Germinal center (tissue), 1 donor: ENCODE data around the gene OR8D2.
"Not testable (repeated sequence)": the region's sequence is repeated elsewhere in the genome, so short reads cannot be mapped to it uniquely, and the experiment has no call there.

ENCODE experiments used
- DNase-seq: peaks from one replicate; pipeline ENCODE4 v3.0.0; 2012; ENCODE audit warnings: mixed read lengths, low spot score

The OR8D2 gene

DNA sequence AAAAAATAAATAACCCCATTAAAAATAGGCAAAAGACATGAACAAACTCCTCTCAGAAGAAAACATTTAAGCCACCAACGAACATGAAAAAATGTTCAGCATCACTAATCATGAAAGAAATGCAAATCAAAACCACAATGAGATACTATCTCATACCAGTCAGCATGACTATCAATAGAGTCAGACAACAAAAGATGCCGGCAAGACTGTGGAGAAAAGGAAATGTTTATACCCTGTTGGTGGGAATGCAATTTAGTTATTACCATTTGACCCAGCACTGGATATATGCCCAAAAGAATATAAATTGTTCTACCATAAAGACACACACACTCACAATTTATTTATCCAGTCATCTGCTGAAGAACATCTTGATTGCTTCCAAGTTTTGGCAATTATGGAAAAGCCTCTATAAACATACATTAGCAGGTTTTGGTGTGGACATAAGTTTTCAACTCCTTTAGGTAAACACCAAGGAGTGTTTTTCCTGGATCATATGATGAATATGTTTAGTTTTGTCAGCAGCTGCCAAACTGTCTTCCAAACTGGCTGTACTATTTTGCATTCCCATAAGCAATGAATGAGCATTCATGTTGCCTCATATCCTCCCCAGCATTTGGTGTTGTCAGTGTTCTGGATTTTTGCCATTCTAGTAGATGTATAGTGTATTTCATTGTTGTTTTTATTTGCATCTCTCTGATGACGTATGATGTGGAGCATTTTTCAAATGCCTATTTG, 34.2 kb downstream of the OR8D2 start:
- DNase-seq, result no peak

DNA sequence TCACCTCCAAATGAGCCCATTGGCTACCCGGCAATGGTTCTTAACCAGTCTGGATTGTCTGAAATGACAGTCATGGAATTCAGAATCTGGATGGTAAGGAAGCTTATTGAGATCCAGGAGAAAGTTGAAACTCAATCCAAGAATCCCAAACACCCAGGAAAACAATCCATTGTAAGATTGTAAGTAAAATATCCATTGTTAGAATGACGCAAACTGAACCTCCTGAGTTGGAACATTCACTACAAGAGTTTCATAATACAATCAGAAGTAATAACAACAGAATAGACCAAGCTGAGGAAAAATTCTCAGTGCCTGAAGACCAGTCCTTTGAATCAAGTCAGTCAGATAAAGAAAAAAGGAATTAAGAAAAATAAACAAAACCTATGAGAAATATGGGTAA, 41.7 kb downstream of the OR8D2 start:
- no peak for DNase-seq

DNA sequence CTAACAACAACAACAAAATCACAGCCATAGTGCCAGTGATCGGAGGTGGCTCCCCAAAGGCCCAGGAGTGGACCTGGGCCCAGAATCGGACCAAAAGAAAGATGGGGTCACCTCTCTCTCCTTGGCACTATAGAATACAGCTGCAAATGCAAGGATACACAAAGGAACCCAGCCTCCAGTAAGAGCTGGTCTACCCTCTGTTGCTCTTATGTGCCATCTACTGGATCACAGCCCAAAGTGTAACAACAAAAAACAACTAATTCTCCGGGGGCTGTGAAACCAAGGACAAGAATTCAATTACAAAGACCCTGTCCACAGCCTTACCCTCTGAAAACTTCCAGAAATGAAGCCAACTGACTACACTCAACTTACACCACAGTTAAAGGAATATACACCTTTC, 42.2 kb downstream of the OR8D2 start:
- DNase-seq, result no peak

DNA sequence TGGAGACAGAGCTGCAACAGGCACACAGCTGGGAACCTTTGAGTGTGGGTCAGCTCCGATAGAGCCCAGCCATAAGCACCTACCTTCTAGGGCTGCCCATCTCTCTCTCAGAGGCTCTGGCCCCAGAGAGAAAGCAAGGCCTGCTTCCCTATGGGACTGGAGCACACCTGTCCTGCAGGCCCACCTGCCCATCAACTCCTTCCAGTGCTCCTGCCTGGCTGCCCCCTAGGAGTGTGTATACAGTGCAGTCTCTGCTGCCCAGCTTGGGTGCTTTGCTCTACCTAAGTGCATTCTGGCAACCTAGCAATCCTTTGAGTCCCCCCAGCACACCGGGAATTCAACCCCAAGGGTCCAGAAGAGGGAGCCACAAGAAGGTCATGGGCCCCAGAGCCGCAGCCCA, 42.8 kb downstream of the OR8D2 start:
- no peak for DNase-seq

DNA sequence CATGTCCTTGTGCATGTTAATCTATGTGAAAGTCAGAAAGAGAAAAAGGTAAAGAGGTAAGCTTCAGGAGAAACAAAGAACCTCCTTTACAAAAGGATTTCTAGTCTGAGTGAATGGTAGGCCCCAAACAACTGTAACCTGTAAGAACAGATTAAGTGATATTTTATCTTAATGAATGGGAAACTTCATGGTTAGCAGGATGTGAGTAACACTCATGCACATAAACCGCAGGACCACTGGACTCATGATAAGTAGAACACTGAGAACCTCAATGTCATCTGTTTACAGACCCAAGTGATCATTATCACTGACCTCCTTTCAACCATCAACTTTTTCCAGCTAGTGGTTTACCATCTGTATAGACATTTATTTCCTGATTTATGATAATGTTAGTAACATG, 43.9 kb downstream of the OR8D2 start:
- DNase-seq, result no peak

DNA sequence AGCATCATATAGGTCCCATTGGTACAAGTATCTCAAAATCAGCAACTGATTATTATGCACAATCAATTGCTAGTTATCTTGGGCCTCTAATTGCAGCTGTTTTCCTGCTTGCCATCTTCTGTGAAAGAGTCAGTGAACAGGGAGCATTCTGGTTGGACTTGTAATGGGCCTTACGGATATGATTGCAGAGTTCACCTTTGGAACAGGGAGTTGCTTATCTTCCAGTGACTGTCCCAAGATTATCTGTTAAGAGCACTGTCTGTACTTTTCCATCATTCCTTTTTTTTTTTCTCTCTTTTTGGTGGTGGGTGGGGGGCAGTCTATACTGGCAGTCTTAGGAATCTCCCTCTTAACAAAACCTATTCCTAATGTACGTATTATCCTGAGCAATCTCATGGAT, 46.0 kb downstream of the OR8D2 start:
- no peak for DNase-seq

DNA sequence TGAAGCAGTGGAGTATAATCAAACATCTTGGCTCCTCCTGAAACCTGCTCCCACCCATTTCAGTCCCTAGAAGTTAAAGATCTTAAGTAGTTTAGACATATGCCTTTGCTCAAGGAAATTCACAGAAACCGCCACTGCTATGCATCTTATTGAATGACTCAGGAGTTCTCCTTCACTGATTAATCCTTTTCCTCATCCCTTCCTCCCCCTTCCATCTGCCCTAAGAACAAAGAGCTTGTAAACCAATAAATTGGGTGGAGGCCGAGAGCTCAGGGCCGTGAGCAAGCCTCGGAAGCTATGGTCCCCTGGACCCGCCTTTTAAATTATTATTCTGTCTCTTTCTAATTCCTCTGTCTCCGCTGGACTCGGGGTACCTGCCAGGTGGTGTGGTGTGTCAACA, 49.1 kb downstream of the OR8D2 start:
- DNase-seq, result not testable (repeated sequence)
